Measurements from ENCODE around the gene MRPL2. TPM values are rescaled to one million over a fixed set of nuclear protein-coding genes. Genes with fewer than 3 reads are reported as not detected.

Gene MRPL2
- polyA plus RNA-seq, 1 donor from 2014 or later: 22.5 TPM

GRCh38 chr6:43101497-43101896 is 42.3 kb upstream of the MRPL2 start:
- Histone ChIP-seq H3K36me3 (ENCODE audit: insufficient read depth, low read length) (no peaks in the 10 kb centered on the region), H3K4me3 (ENCODE audit: low read length) (no peak overlapping the region), H3K9ac (ENCODE audit: low read length) (no peak overlapping the region), H4K20me1 (ENCODE audit: insufficient read depth) (no peaks in the 10 kb centered on the region), H3K27ac (ENCODE audit: low read length) (no peak overlapping the region), H2AFZ (ENCODE audit: low read depth, low read length) (no peak overlapping the region), H3K9me3 (ENCODE audit: low read length) (no peaks in the 10 kb centered on the region), H3K27me3 (ENCODE audit: insufficient read depth, low read depth, low read length) (no peaks in the 10 kb centered on the region), H3K9me2 (ENCODE audit: insufficient read depth, low read length) (no peaks in the 10 kb centered on the region), H3K79me2 (replicated peaks; ENCODE audit: insufficient read depth, low read length) (peaks cover 5% of the 10 kb centered on the region), H3K4me2 (ENCODE audit: low read length) (no peak overlapping the region), H3F3A (ENCODE audit: insufficient read depth, low read length, poor library complexity, severe bottlenecking) (no peaks in the 10 kb centered on the region)
- no peak for TF ChIP-seq EZH2 (IDR thresholded peaks at IDR 0.05; ENCODE audit: borderline replicate concordance, insufficient read depth, low read length, poor library complexity, severe bottlenecking)
- no peak for TF ChIP-seq POLR2AphosphoS5 (IDR thresholded peaks at IDR 0.05)
- TF ChIP-seq EP300 (conservative IDR thresholded peaks at IDR 0.05; ENCODE audit: poor library complexity, severe bottlenecking): no peak
- no peak for TF ChIP-seq REST (IDR thresholded peaks at IDR 0.05; ENCODE audit: borderline replicate concordance)

- Histone ChIP-seq H3F3A (ENCODE audit: insufficient read depth, low read length, poor library complexity, severe bottlenecking) (no peaks in the 10 kb centered on the region), H3K4me2 (ENCODE audit: low read length) (no peak overlapping the region), H3K9ac (ENCODE audit: low read length) (no peak overlapping the region), H4K20me1 (ENCODE audit: insufficient read depth) (no peaks in the 10 kb centered on the region), H2AFZ (ENCODE audit: low read depth, low read length) (no peak overlapping the region), H3K79me2 (replicated peaks; ENCODE audit: insufficient read depth, low read length) (peaks cover 6% of the 10 kb centered on the region), H3K27me3 (ENCODE audit: insufficient read depth, low read depth, low read length) (no peaks in the 10 kb centered on the region), H3K9me3 (ENCODE audit: low read length) (no peaks in the 10 kb centered on the region), H3K4me3 (ENCODE audit: low read length) (no peak overlapping the region), H3K27ac (ENCODE audit: low read length) (no peak overlapping the region), H3K9me2 (ENCODE audit: insufficient read depth, low read length) (no peaks in the 10 kb centered on the region), H3K36me3 (ENCODE audit: insufficient read depth, low read length) (no peaks in the 10 kb centered on the region)
- TF ChIP-seq EZH2 (IDR thresholded peaks at IDR 0.05; ENCODE audit: borderline replicate concordance, insufficient read depth, low read length, poor library complexity, severe bottlenecking): no peak
Measured at GRCh38 chr6:43097502-43097901, 38.3 kb upstream of the MRPL2 start.

GRCh38 chr6:43097098-43097489 is 37.9 kb upstream of the MRPL2 start:
- Histone ChIP-seq H3K4me3 (ENCODE audit: low read length) (no peak overlapping the region), H3K4me2 (ENCODE audit: low read length) (no peak overlapping the region), H3K9me2 (ENCODE audit: insufficient read depth, low read length) (no peaks in the 10 kb centered on the region), H2AFZ (ENCODE audit: low read depth, low read length) (no peak overlapping the region), H3K9me3 (ENCODE audit: low read length) (no peaks in the 10 kb centered on the region), H3K27ac (ENCODE audit: low read length) (no peak overlapping the region), H4K20me1 (ENCODE audit: insufficient read depth) (no peaks in the 10 kb centered on the region), H3F3A (ENCODE audit: insufficient read depth, low read length, poor library complexity, severe bottlenecking) (no peaks in the 10 kb centered on the region), H3K9ac (ENCODE audit: low read length) (no peak overlapping the region), H3K27me3 (ENCODE audit: insufficient read depth, low read depth, low read length) (no peaks in the 10 kb centered on the region), H3K36me3 (ENCODE audit: insufficient read depth, low read length) (no peaks in the 10 kb centered on the region), H3K79me2 (replicated peaks; ENCODE audit: insufficient read depth, low read length) (peaks cover 10% of the 10 kb centered on the region)
- TF ChIP-seq TAF1 (IDR thresholded peaks at IDR 0.05; ENCODE audit: low read depth) (no peak), REST (IDR thresholded peaks at IDR 0.05; ENCODE audit: borderline replicate concordance) (no peak), EZH2 (IDR thresholded peaks at IDR 0.05; ENCODE audit: borderline replicate concordance, insufficient read depth, low read length, poor library complexity, severe bottlenecking) (no peak)
